Adipocyte (in vitro differentiated cells): Measurements from ENCODE around the gene CLIP2.
"Not testable (repeated sequence)": the region's sequence is repeated elsewhere in the genome, so short reads cannot be mapped to it uniquely, and the experiment has no call there.

Source experiments
- DNase-seq: peaks from one replicate; pipeline ENCODE4 v3.0.0-alpha.2; 2015; ENCODE audit warnings: low read depth
- H3K27me3 ChIP-seq: replicated peaks from 2 replicates; pipeline ENCODE4 v1.7.0; 2013; ENCODE audit warnings: mild to moderate bottlenecking, low read length, moderate library complexity; ENCODE audit not compliant: control insufficient read depth, insufficient read depth
- H3K36me3 ChIP-seq: 2 replicates; pipeline ENCODE4 v1.7.0; 2013; ENCODE audit warnings: low read length, mild to moderate bottlenecking, moderate library complexity; ENCODE audit not compliant: control insufficient read depth, insufficient read depth, severe bottlenecking
- H3K4me1 ChIP-seq: 2 replicates; pipeline ENCODE4 v1.7.0; 2013; ENCODE audit warnings: mild to moderate bottlenecking, low read length, moderate library complexity; ENCODE audit not compliant: control insufficient read depth, insufficient read depth
- H3K4me3 ChIP-seq: 2 replicates; pipeline ENCODE4 v1.7.0; 2013; ENCODE audit warnings: mild to moderate bottlenecking, low read length, moderate library complexity
- H3K9ac ChIP-seq: 2 replicates; pipeline ENCODE4 v1.7.0; 2013; ENCODE audit warnings: mild to moderate bottlenecking, low read length, moderate library complexity
- H3K9me3 ChIP-seq: 2 replicates; pipeline ENCODE4 v1.7.0; 2013; ENCODE audit warnings: mild to moderate bottlenecking, low read length, moderate library complexity; ENCODE audit not compliant: control insufficient read depth

CLIP2 gene

DNA sequence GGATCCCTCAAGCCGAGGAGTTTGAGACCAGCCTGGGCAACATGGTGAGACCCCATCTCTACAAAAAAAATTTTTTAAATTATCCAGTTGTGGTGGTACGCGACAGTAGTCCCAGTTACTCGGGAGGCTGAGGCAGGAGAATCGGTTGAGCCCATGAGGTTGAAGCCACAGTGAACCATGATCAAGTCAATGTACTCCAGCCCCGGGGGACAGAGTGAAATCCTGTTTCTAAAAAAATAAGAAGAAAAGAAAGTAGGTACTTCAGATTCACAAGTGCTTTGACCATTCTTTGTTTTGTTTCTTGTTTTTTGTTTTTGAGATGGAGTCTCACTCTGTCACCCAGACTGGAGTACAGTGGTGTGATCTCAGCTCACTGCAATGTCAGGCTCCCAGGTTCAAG lies 33.7 kb upstream of the CLIP2 start:
- H3K27me3 ChIP-seq, H3K36me3 ChIP-seq, H3K9me3 ChIP-seq, H3K9ac ChIP-seq, DNase-seq: not testable (repeated sequence)
- Histone ChIP-seq H3K4me3 (peak overlapping the region; percentile 98), H3K4me1 (peaks cover 29% of the 10 kb centered on the region)

DNA sequence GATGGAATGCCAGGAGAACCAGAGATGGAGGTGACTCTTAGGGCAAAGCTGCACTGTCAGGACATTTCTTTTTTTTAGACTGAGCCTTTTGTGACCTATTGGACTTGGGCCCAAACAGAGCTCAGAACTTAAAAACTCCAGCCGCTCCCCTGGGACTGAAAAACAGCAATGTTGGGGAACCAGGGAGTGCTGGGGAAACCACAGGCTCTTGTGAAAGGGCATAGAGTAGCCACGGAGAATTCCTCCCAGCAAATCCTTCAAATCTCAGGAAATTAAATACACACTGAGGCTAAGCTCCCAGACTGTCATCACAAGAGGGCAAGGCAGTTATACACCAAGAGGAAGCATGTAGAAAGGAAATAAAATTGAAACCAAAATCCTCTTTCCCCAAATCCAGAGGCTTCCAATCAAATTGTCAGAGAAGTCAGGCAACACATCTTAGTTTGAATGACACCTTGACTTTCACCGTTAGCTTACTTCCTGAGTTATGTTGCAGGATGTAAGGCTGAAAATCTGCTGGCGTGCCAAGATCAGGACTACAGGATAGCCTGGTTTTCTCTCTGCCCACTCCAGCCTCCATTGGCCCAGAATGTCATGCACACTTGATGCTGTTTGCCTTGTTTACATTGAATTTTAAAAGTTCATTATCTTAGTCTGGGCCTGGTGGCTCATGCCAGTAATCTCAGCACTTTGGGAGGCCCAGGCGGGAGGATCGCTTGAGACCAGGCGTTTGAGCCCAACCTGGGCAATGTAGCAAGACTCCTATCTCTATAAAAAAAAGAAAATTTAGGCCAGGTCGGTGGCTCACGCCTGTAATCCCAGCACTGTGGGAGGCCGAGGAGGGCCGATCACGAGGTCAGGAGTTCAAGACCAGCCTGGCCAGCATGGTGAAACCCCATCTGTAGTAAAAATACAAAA lies 32.5 kb upstream of the CLIP2 start:
- peak overlapping the region; percentile 60 for H3K9ac ChIP-seq
- no peaks in the 10 kb centered on the region for H3K36me3 ChIP-seq
- peak; percentile 93 for DNase-seq
- no peaks in the 10 kb centered on the region for H3K27me3 ChIP-seq
- peak overlapping the region; percentile 52 for H3K4me3 ChIP-seq
- H3K4me1 ChIP-seq = peaks cover 29% of the 10 kb centered on the region
- H3K9me3 ChIP-seq = no peaks in the 10 kb centered on the region

DNA sequence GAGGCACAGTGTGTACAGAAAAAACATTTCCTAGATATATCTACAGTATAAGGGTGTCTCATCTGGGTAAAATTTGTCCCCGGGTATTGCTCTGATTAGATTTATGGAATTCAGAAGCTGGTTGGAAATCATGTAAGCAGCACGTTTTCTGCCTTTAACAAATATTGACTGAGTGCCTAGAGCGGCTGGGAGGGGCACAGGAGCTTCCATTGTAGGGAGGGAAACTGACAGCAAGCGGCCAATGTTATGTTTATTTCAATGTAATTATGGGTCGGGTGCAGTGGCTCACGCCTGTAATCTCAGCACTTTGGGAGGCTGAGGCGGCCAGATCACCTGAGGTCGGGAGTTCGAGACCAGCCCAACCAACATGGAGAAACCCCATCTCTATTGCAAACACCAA lies 30.6 kb upstream of the CLIP2 start:
- Histone ChIP-seq H3K27me3 (no peaks in the 10 kb centered on the region), H3K4me3 (no peak overlapping the region), H3K9me3 (no peaks in the 10 kb centered on the region), H3K36me3 (no peaks in the 10 kb centered on the region), H3K9ac (no peak overlapping the region), H3K4me1 (peaks cover 23% of the 10 kb centered on the region)
- no peak for DNase-seq

DNA sequence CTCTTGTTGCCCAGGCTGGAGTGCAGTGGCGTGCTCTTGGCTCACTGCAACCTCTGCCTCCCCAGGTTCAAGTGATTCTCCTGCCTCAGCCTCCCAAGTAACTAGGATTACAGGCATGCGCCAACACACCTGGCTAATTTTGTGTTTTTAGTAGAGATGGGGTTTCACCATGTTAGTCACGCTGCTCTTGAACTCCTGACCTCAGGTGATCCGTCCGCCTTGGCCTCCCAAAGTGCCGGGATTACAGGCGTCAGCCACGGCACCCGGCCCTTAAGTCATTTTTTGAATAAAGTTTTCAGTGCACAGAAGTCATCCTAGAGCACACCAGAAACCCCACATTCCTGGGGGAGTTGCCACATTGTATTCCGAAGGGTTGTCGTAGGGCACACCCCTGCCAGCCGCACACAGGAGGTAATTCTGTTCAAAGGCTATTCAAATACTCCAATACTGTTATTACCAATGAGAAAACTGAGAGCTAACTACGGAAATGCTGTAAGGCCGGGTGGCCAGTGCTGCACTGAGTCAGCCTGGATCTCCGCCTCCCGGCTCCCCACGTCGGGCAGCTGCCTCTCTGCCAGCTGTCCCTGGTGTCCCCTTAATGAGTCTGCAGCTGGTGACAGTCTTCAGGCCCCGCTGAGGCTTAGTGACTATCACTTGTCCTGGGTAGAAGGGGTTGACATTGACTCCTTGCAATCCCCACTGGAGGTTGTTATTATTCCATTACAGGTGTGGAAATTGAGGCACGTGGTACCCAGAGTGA lies 26.4 kb upstream of the CLIP2 start:
- DNase-seq = no peak

DNA sequence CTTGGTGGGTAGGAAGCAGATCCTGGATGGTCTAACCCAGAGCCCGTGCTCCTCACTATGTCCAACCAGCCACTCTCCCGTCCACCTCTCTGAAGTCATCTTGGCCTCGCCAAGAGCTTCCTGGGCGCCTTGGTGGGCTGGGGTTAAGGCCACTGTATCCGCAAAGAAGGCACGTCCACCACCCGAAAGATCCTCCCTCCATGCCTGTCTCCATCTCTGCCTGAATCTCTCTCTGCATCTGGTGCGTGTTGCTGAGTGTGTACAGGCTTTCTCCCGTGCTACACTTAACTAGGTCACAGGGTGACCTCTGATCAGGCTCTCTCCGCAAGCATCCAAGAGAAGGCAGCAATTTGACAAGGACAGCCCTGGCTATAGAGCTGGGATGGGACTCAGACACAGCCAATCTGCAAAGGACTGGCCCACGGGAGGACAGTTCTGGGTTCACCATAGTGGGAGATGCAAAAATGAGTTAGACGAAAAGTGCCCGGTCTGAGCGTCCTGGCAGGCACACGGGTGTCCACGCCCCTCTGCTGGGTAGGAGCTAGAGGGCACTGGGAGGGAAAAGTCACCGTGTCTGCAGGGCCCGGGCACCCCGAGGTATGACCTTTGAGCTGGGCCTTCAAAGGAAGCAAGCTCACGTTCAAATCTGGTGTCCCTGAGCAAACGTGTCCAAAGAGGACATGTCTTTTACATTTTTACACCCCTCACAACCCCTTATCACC lies 25.6 kb upstream of the CLIP2 start:
- no peak for DNase-seq
- Histone ChIP-seq H3K9me3 (no peaks in the 10 kb centered on the region), H3K36me3 (no peaks in the 10 kb centered on the region), H3K27me3 (no peaks in the 10 kb centered on the region), H3K9ac (no peak overlapping the region), H3K4me3 (no peak overlapping the region), H3K4me1 (no peaks in the 10 kb centered on the region)

More for the DNA sequence above, 26.4 kb upstream of the CLIP2 start:
- Histone ChIP-seq H3K27me3 (no peaks in the 10 kb centered on the region), H3K4me1 (no peaks in the 10 kb centered on the region), H3K9me3 (no peaks in the 10 kb centered on the region), H3K4me3 (no peak overlapping the region), H3K36me3 (no peaks in the 10 kb centered on the region), H3K9ac (no peak overlapping the region)

DNA sequence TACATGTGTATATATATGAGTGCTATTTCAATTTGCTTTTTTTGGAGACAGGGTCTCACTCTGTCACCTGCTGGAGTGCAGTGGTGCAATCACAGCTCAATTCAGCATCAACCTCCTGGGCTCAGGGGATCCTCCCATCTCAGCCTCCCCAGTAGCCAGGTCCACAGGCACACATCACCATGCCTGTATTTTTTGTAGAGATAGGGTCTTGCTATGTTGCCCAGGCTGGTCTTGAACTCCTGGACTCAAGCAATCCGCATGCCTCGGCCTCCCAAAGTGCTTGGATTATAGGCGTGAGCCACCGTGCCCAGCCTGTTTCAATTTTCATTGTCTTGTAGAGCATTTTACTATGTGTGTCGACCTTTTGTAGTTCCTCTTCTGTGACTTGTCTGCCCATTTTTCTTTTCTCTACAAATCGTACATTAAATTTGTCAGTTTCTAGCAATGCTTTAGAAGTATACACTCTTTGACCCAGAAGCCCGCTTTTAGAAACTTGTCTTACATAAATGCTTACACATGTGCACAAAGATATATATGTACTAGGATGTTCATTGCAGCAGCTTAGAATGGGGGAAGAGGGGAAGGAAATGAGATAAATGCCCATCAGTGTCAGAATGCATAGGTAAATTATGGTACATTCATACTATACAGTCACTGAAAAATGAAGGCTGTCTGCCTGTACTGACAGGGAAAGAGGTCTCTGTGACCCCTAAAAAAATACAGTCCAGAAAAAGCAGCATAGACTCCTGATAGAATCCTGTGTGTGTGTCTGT lies 22.8 kb upstream of the CLIP2 start:
- Histone ChIP-seq H3K36me3 (no peaks in the 10 kb centered on the region), H3K9ac (no peak overlapping the region), H3K4me1 (peaks cover 3% of the 10 kb centered on the region), H3K27me3 (no peaks in the 10 kb centered on the region), H3K4me3 (no peak overlapping the region), H3K9me3 (no peaks in the 10 kb centered on the region)
- DNase-seq = no peak

DNA sequence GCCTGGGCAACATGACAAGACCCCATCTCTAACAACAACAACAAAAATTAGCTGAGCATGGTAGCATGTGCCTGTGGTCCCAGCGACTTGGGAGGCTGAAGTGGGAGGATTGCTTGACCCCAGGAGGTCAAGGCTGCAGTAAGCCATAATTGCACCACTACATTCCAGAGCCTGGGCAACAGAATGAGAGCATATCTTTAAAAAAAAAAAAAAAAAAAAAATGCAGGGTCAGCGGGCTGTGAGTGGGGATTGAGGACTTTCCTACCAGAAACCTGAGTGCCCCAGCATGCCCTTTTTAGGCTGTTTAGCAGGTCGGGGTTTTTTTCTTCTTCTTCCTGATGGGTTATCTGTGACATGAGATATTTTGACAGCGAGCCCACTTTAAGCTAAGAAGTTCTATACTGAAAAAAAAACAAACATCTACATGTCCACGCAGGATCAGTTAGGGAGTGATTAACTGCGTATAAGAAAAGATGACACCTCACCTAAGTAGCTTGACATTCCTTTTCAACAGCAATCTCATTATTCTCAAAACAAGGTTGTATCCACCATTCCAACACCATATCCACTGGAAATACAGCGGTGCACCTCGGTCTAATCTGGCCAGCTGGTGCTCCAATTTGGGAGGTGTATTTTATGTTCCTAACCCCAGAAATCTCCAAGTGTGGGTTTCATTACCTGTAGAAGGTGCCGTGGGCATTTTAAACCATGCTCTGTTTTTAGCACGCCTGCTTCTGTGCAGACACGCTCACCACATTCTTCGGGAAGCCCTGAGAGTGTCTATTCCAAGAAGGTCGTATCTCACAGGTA lies 21.2 kb upstream of the CLIP2 start:
- Histone ChIP-seq H3K9me3 (no peaks in the 10 kb centered on the region), H3K36me3 (no peaks in the 10 kb centered on the region), H3K27me3 (no peaks in the 10 kb centered on the region), H3K4me1 (peaks cover 13% of the 10 kb centered on the region), H3K9ac (no peak overlapping the region), H3K4me3 (no peak overlapping the region)
- no peak for DNase-seq

DNA sequence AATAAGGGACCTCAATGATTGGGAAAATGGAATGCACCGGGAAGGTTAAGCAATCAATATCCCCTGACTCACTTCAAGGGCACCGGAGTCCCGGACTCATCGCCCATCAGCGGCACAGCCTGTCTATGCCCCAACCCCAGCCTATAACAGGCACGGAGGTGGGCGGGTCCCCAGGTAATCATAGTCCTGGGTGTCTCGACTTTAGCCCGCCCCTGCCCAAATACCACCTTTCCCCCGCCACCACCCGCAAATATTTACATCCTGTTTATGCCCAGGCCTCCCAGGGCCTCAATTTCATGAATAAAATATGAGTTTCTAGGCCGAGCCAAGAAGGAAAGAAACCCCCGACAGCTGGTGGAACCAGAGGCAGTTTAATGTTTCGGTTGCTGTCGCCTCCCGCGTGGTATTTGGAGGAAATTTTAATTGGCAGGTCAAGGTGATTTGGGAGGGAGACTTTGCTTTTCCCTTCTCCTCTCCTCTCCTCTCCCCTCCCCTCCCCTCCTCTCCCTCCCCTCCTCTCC lies 19.4 kb upstream of the CLIP2 start:
- H3K36me3 ChIP-seq = no peaks in the 10 kb centered on the region
- no peaks in the 10 kb centered on the region for H3K27me3 ChIP-seq
- DNase-seq = peak; percentile 76
- peak overlapping the region; percentile 68 for H3K9ac ChIP-seq
- H3K4me3 ChIP-seq = peak overlapping the region; percentile 74
- H3K9me3 ChIP-seq = no peaks in the 10 kb centered on the region
- peaks cover 16% of the 10 kb centered on the region for H3K4me1 ChIP-seq

DNA sequence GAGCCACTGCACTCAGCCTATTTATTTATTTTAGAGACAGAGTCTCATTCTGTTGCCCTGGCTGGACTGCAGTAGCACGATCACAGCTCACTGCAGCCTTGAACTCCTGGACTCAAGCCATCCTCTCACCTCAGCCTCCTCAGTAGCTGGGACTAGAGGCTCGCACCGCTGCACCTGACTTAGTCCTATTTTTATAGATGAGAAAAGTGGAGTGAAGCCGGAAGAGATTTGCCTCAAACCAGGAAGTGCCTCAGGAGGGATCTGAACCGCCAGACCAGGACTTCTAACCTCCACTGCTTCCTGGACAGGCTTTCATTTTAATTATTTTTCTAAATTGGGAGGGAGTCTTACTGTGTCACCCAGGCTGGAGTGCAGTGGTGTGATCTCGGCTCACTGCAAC lies 17.5 kb upstream of the CLIP2 start:
- DNase-seq = no peak
- H3K4me1 ChIP-seq = peaks cover 16% of the 10 kb centered on the region

More for the DNA sequence above, 17.5 kb upstream of the CLIP2 start:
- Histone ChIP-seq H3K36me3 (no peaks in the 10 kb centered on the region), H3K27me3 (no peaks in the 10 kb centered on the region), H3K9ac (peak overlapping the region; percentile 52), H3K9me3 (no peaks in the 10 kb centered on the region), H3K4me3 (no peak overlapping the region)
